Measurements from ENCODE around the gene GRID2. TPM values are rescaled to one million over a fixed set of nuclear protein-coding genes. Genes with fewer than 3 reads are reported as not detected.

The GRID2 gene
- total RNA-seq, 1 donor from 2014 or later: 0.17 TPM

GRCh38 chr4:93373893-93374860 is 1070.4 kb downstream of the GRID2 start:
- TF ChIP-seq CTCF (IDR thresholded peaks at IDR 0.05) (no peak), EZH2 (IDR thresholded peaks at IDR 0.05) (no peak), EZH2phosphoT487 (IDR thresholded peaks at IDR 0.05) (no peak)

GRCh38 chr4:93384241-93384640 is 1080.5 kb downstream of the GRID2 start:
- no peaks in the 10 kb centered on the region for H3K36me3 Mint-ChIP-seq

More at GRCh38 chr4:93373893-93374860, 1070.4 kb downstream of the GRID2 start:
- no peaks in the 10 kb centered on the region for H3K4me1 ChIP-seq
- no peak for DNase-seq (ENCODE audit: low spot score)
- H3K4me3 ChIP-seq: no peak overlapping the region
- no peak overlapping the region for H3K27ac ChIP-seq
- H3K79me2 ChIP-seq (ENCODE audit: low read depth): no peaks in the 10 kb centered on the region
- Mint-ChIP-seq H3K4me3 (no peak overlapping the region), H3K27ac (no peak overlapping the region), H3K4me1 (no peaks in the 10 kb centered on the region), H3K27me3 (ENCODE audit: insufficient read depth, low read depth) (no peaks in the 10 kb centered on the region), H3K36me3 (no peaks in the 10 kb centered on the region), H3K9me3 (no peaks in the 10 kb centered on the region)
- no peaks in the 10 kb centered on the region for H3F3A ChIP-seq (ENCODE audit: low read depth)
- no peak overlapping the region for H3K9ac ChIP-seq
- no peaks in the 10 kb centered on the region for H3K9me3 ChIP-seq (ENCODE audit: low read depth)
- H4K20me1 ChIP-seq (ENCODE audit: low read depth): no peaks in the 10 kb centered on the region
- H2AFZ ChIP-seq (replicated peaks): no peak overlapping the region
- no peaks in the 10 kb centered on the region for H3K27me3 ChIP-seq
- no peak overlapping the region for H3K4me2 ChIP-seq
- no peaks in the 10 kb centered on the region for H3K36me3 ChIP-seq

GRCh38 chr4:93384887-93385286 is 1081.1 kb downstream of the GRID2 start:
- H3K4me1 ChIP-seq: no peaks in the 10 kb centered on the region
- no peaks in the 10 kb centered on the region for H3K79me2 ChIP-seq (ENCODE audit: low read depth)
- no peak overlapping the region for H3K9ac ChIP-seq
- H2AFZ ChIP-seq (replicated peaks): no peak overlapping the region
- DNase-seq (ENCODE audit: low spot score): no peak
- Mint-ChIP-seq H3K9me3 (no peaks in the 10 kb centered on the region), H3K4me1 (no peaks in the 10 kb centered on the region), H3K27me3 (ENCODE audit: insufficient read depth, low read depth) (no peaks in the 10 kb centered on the region), H3K4me3 (no peak overlapping the region), H3K36me3 (no peaks in the 10 kb centered on the region), H3K27ac (no peak overlapping the region)
- H3K4me3 ChIP-seq: no peak overlapping the region
- no peaks in the 10 kb centered on the region for H3K9me3 ChIP-seq (ENCODE audit: low read depth)
- no peak overlapping the region for H3K27ac ChIP-seq
- no peak overlapping the region for H3K4me2 ChIP-seq
- no peaks in the 10 kb centered on the region for H3K27me3 ChIP-seq
- H3F3A ChIP-seq (ENCODE audit: low read depth): no peaks in the 10 kb centered on the region
- TF ChIP-seq CTCF (IDR thresholded peaks at IDR 0.05) (no peak), EZH2 (IDR thresholded peaks at IDR 0.05) (no peak), EZH2phosphoT487 (IDR thresholded peaks at IDR 0.05) (no peak)
- no peaks in the 10 kb centered on the region for H4K20me1 ChIP-seq (ENCODE audit: low read depth)
- no peaks in the 10 kb centered on the region for H3K36me3 ChIP-seq

More at GRCh38 chr4:93384241-93384640, 1080.5 kb downstream of the GRID2 start:
- no peak for DNase-seq (ENCODE audit: low spot score)
- Histone ChIP-seq H3K9me3 (ENCODE audit: low read depth) (no peaks in the 10 kb centered on the region), H3K4me1 (no peaks in the 10 kb centered on the region), H2AFZ (replicated peaks) (no peak overlapping the region), H3K4me3 (no peak overlapping the region), H3K9ac (no peak overlapping the region), H4K20me1 (ENCODE audit: low read depth) (no peaks in the 10 kb centered on the region), H3F3A (ENCODE audit: low read depth) (no peaks in the 10 kb centered on the region), H3K36me3 (no peaks in the 10 kb centered on the region), H3K79me2 (ENCODE audit: low read depth) (no peaks in the 10 kb centered on the region), H3K4me2 (no peak overlapping the region), H3K27ac (no peak overlapping the region), H3K27me3 (no peaks in the 10 kb centered on the region)
- no peak overlapping the region for H3K4me3 Mint-ChIP-seq
- H3K4me1 Mint-ChIP-seq: no peaks in the 10 kb centered on the region
- H3K27me3 Mint-ChIP-seq (ENCODE audit: insufficient read depth, low read depth): no peaks in the 10 kb centered on the region
- H3K9me3 Mint-ChIP-seq: no peaks in the 10 kb centered on the region
- TF ChIP-seq CTCF (IDR thresholded peaks at IDR 0.05): no peak
- no peak for TF ChIP-seq EZH2phosphoT487 (IDR thresholded peaks at IDR 0.05)
- TF ChIP-seq EZH2 (IDR thresholded peaks at IDR 0.05): no peak
- H3K27ac Mint-ChIP-seq: no peak overlapping the region
